H1 (cell line): ENCODE data around the gene CDH2. TPM values are rescaled to one million over a fixed set of nuclear protein-coding genes. Genes with fewer than 3 reads are reported as not detected.

Source experiments
- CTCF ChIA-PET: fragments of 300-600 bp; sonication (Branson Sonifier 250); formaldehyde crosslinking; loops from one replicate; lab custom pipeline; 2021; ENCODE audit not compliant: partially characterized antibody; lab: Charles Lee
- POLR2A ChIA-PET: fragments of 300-600 bp; sonication (Branson Sonifier 250); formaldehyde crosslinking; loops from one replicate; lab custom pipeline; 2021; ENCODE audit warnings: inconsistent platforms; ENCODE audit not compliant: partially characterized antibody; lab: Charles Lee
- DNase-seq, 2 experiments: peaks; one replicate each; pipeline versions ENCODE4 v3.0.0 to v3.0.0-alpha.2; 2010 to 2022; ENCODE audit warnings: low spot score in 2 of 2, low read depth in 1 of 2, mixed read lengths in 1 of 2
- FAIRE-seq: peaks from 2 replicates; lab custom pipeline; 2011; peaks lifted over from hg19 to GRCh38; lab: Jason Lieb, UNC
- H2AFZ ChIP-seq: 2 replicates; pipeline ENCODE4 v1.8.1; 2012; ENCODE audit warnings: low read length, inconsistent platforms
- H2AK5ac ChIP-seq: 2 replicates; pipeline ENCODE4 v1.6.1; 2013; ENCODE audit warnings: low read depth, low read length
- H2BK120ac ChIP-seq: replicated peaks from 2 replicates; pipeline ENCODE3; 2013; ENCODE audit warnings: low read depth, low read length, inconsistent platforms
- H2BK12ac ChIP-seq: 2 replicates; pipeline ENCODE4 v1.6.1; 2013; ENCODE audit warnings: low read depth, low read length
- H2BK15ac ChIP-seq: 2 replicates; pipeline ENCODE4 v1.6.1; 2013; ENCODE audit warnings: low read length
- H2BK20ac ChIP-seq: 2 replicates; pipeline ENCODE4 v1.6.1; 2013; ENCODE audit warnings: low read length
- H2BK5ac ChIP-seq: 2 replicates; pipeline ENCODE4 v1.6.1; 2013; ENCODE audit warnings: low read depth, low read length
- H3K14ac ChIP-seq: 2 replicates; pipeline ENCODE4 v1.6.1; 2013; ENCODE audit warnings: inconsistent platforms; ENCODE audit not compliant: insufficient read length
- H3K18ac ChIP-seq: 2 replicates; pipeline ENCODE4 v1.6.1; 2013; ENCODE audit warnings: low read length; ENCODE audit errors: extremely low read depth
- H3K23ac ChIP-seq: 2 replicates; pipeline ENCODE4 v1.6.1; 2013; ENCODE audit warnings: inconsistent platforms; ENCODE audit not compliant: insufficient read length
- H3K23me2 ChIP-seq: 2 replicates; pipeline ENCODE4 v1.6.1; 2013; ENCODE audit warnings: low read depth, low read length
- H3K27ac ChIP-seq: 2 replicates; pipeline ENCODE4 v1.6.1; 2011; ENCODE audit warnings: low read depth, low read length, inconsistent platforms
- H3K27me3 ChIP-seq, 4 experiments: replicated peaks in 1 of 4; 1 replicate in 1 of 4; 2 replicates in 3 of 4; pipeline versions ENCODE4 v1.6.1 to v1.8.1; 2011 to 2013; ENCODE audit warnings: low read length in 3 of 4, mild to moderate bottlenecking in 3 of 4, inconsistent platforms in 2 of 4, mixed read lengths in 2 of 4, moderate library complexity in 1 of 4; ENCODE audit not compliant: control insufficient read depth in 3 of 4, insufficient read depth in 3 of 4; ENCODE audit errors: extremely low read depth in 1 of 4
- H3K36me3 ChIP-seq, 4 experiments: 2 replicates each; pipeline versions ENCODE4 v1.6.1 to v1.8.1; 2011 to 2013; ENCODE audit warnings: mild to moderate bottlenecking in 4 of 4, low read length in 3 of 4, moderate library complexity in 2 of 4, control low read depth in 1 of 4, inconsistent platforms in 1 of 4; ENCODE audit not compliant: insufficient read depth in 4 of 4, control insufficient read depth in 2 of 4
- H3K4ac ChIP-seq: replicated peaks from 2 replicates; pipeline ENCODE3; 2013; ENCODE audit warnings: low read length, low read depth, mixed read lengths, inconsistent platforms; ENCODE audit not compliant: insufficient read length
- H3K4me1 ChIP-seq, 4 experiments: replicated peaks in 1 of 4; 1 replicate in 1 of 4; 2 replicates in 3 of 4; pipeline versions ENCODE4 v1.6.1 to v1.8.1; 2011 to 2013; ENCODE audit warnings: low read length in 3 of 4, inconsistent platforms in 2 of 4, mixed read lengths in 1 of 4; ENCODE audit not compliant: insufficient read depth in 4 of 4, control insufficient read depth in 3 of 4
- H3K4me2 ChIP-seq, 2 experiments: 2 replicates each; pipeline versions ENCODE4 v1.6.1 to v1.8.1; 2011 to 2013; ENCODE audit warnings: low read depth in 2 of 2, low read length in 2 of 2, control low read depth in 1 of 2, inconsistent platforms in 1 of 2, mild to moderate bottlenecking in 1 of 2; ENCODE audit not compliant: insufficient read depth in 1 of 2
- H3K4me3 ChIP-seq, 4 experiments: fragments of 200-600, 300-600 bp in 1 of 4; sonication (generic), shearing (Covaris generic), sonication (Bioruptor Twin) in 1 of 4; 2 replicates each; pipeline versions ENCODE4 v1.5.1 to v1.8.1; 2011 to 2016; ENCODE audit warnings: low read length in 4 of 4, low read depth in 3 of 4, control low read depth in 2 of 4, inconsistent platforms in 2 of 4, mild to moderate bottlenecking in 2 of 4, mixed read lengths in 1 of 4, moderate library complexity in 1 of 4; ENCODE audit not compliant: insufficient read depth in 2 of 4; ENCODE audit errors: extremely low read depth in 1 of 4
- H3K56ac ChIP-seq: replicated peaks from 2 replicates; pipeline ENCODE3; 2013; ENCODE audit warnings: low read depth, mild to moderate bottlenecking, mixed read lengths, low read length, inconsistent platforms; ENCODE audit not compliant: insufficient read length
- H3K79me1 ChIP-seq: 2 replicates; pipeline ENCODE4 v1.6.1; 2013; ENCODE audit warnings: low read depth, low read length, control low read depth
- H3K79me2 ChIP-seq, 2 experiments: 2 replicates each; pipeline versions ENCODE4 v1.6.1 to v1.8.1; 2012 to 2013; ENCODE audit warnings: low read length in 2 of 2, mild to moderate bottlenecking in 2 of 2, inconsistent platforms in 1 of 2; ENCODE audit not compliant: insufficient read depth in 2 of 2, control insufficient read depth in 1 of 2
- H3K9ac ChIP-seq, 4 experiments: replicated peaks in 1 of 4; 1 replicate in 1 of 4; 2 replicates in 3 of 4; pipeline versions ENCODE4 v1.6.1 to v1.8.1; 2011 to 2013; ENCODE audit warnings: low read depth in 3 of 4, low read length in 3 of 4, control low read depth in 2 of 4, mild to moderate bottlenecking in 2 of 4, moderate library complexity in 2 of 4, inconsistent platforms in 1 of 4; ENCODE audit errors: extremely low read depth in 1 of 4
- H3K9me3 ChIP-seq, 2 experiments: 2 replicates each; pipeline versions ENCODE4 v1.6.1 to v1.8.1; 2012 to 2013; ENCODE audit warnings: mild to moderate bottlenecking in 2 of 2, moderate library complexity in 2 of 2, control low read depth in 1 of 2, inconsistent platforms in 1 of 2, low read depth in 1 of 2, low read length in 1 of 2, mixed read lengths in 1 of 2; ENCODE audit not compliant: insufficient read depth in 2 of 2
- H4K20me1 ChIP-seq, 2 experiments: replicated peaks in 1 of 2; 2 replicates each; pipeline versions ENCODE3 to v1.8.1; 2011 to 2013; ENCODE audit warnings: inconsistent platforms in 2 of 2, low read length in 2 of 2, mild to moderate bottlenecking in 1 of 2; ENCODE audit not compliant: insufficient read depth in 2 of 2, control insufficient read depth in 1 of 2
- H4K5ac ChIP-seq: 2 replicates; pipeline ENCODE4 v1.6.1; 2013; ENCODE audit warnings: low read length, low read depth, mixed read lengths, inconsistent platforms; ENCODE audit not compliant: insufficient read length
- H4K8ac ChIP-seq: 2 replicates; pipeline ENCODE4 v1.8.0; 2013; ENCODE audit warnings: mild to moderate bottlenecking, moderate library complexity, low read length, inconsistent platforms; ENCODE audit not compliant: insufficient read depth; ENCODE audit errors: extremely low read depth
- H4K91ac ChIP-seq: replicated peaks from 2 replicates; pipeline ENCODE3; 2013; ENCODE audit warnings: low read length, mixed read lengths, inconsistent platforms; ENCODE audit not compliant: insufficient read length
- CBX8 ChIP-seq: fragments of 300-800, 300-1000 bp; sonication (generic); IDR thresholded peaks from 2 replicates; pipeline ENCODE4 v1.7.1; 2016; ENCODE audit warnings: low read depth, low read length, borderline replicate concordance
- CEBPB ChIP-seq: IDR thresholded peaks from 2 replicates; pipeline ENCODE4 v1.6.1; 2012; ENCODE audit warnings: low read depth, low read length
- CTBP2 ChIP-seq: IDR thresholded peaks from 2 replicates; pipeline ENCODE4 v1.7.0; 2011; ENCODE audit warnings: borderline replicate concordance, mild to moderate bottlenecking, moderate library complexity, mixed read lengths, low read length; ENCODE audit not compliant: insufficient read depth, insufficient read length
- JUN ChIP-seq: IDR thresholded peaks from 2 replicates; pipeline ENCODE4 v1.6.1; 2011; ENCODE audit warnings: low read depth, mild to moderate bottlenecking, improper control_type of control experiment, low read length
- JUND ChIP-seq: IDR thresholded peaks from 2 replicates; pipeline ENCODE4 v1.6.1; 2011; ENCODE audit warnings: mild to moderate bottlenecking, improper control_type of control experiment, low read length
- KDM4A ChIP-seq: IDR thresholded peaks from one replicate; pipeline ENCODE4 v1.7.1; 2012; ENCODE audit warnings: low read depth, mild to moderate bottlenecking, moderate library complexity, low read length, inconsistent platforms; ENCODE audit not compliant: severe bottlenecking
- KDM5A ChIP-seq: fragments of 200-600 bp; IDR thresholded peaks from 2 replicates; pipeline ENCODE4 v1.7.1; 2012; ENCODE audit warnings: mild to moderate bottlenecking, low read length, inconsistent platforms, mixed read lengths
- PHF8 ChIP-seq: fragments of 200-600 bp; sonication (generic); conservative IDR thresholded peaks from 2 replicates; pipeline ENCODE4 v1.7.1; 2012; ENCODE audit warnings: low read depth, mild to moderate bottlenecking, inconsistent platforms, low read length, moderate library complexity
- SIX5 ChIP-seq: IDR thresholded peaks from 2 replicates; pipeline ENCODE4 v1.6.1; 2011; ENCODE audit warnings: mild to moderate bottlenecking, low read depth, low read length
- WGBS, 2 experiments: shearing (Covaris generic) in 1 of 2; methylation state at CpG; one replicate each; pipeline versions ENCODE4 v1.1.6 to v1.1.7; 2013 to 2015; ENCODE audit warnings: low lambda C conversion rate in 2 of 2, mixed read lengths in 2 of 2, inconsistent platforms in 1 of 2, low coverage in 1 of 2, missing lambda C conversion rate in 1 of 2; ENCODE audit not compliant: insufficient replicate concordance in 2 of 2, insufficient coverage in 1 of 2, insufficient read length in 1 of 2; ENCODE audit errors: extremely low coverage in 1 of 2, missing lambda C conversion rate in 1 of 2; 5-methylcytosine and 5-hydroxymethylcytosine counted together
- polyA plus RNA-seq, 7 experiments: library from polyadenylated mRNA; depleted of rRNA in 3 of 7; stranded (reverse) in 5 of 7; unstranded in 2 of 7; fragments of >200 nt in 5 of 7; fragments of 200-250 nt in 2 of 7; gene quantifications; 1 replicate in 5 of 7; 2 replicates in 1 of 7; 4 replicates in 1 of 7; pipeline versions ENCODE4 v1.2.1 to v1.2.3, GENCODE V29; 2011 to 2013; ENCODE audit warnings: missing spikeins in 2 of 7, mixed read lengths in 2 of 7
- total RNA-seq: library from RNA; stranded (reverse); fragmentation: NEBNext Ultra II Directional; extraction: Animal tissue kit (Norgen Biotek cat#: 25700); gene quantifications from 2 replicates; pipeline ENCODE4 v1.2.1, GENCODE V29; 2021
- TF ChIP-seq, protein P1 (sequence below), 3 experiments: IDR thresholded peaks; 1 replicate in 2 of 3; 2 replicates in 1 of 3; pipeline versions ENCODE4 v1.5.1 to v1.6.1; 2011; ENCODE audit warnings: low read length in 3 of 3, mild to moderate bottlenecking in 3 of 3, inconsistent platforms in 2 of 3, low read depth in 1 of 3, moderate library complexity in 1 of 3; ENCODE audit not compliant: insufficient read depth in 1 of 3; ENCODE audit errors: control extremely low read depth in 1 of 3
- TF ChIP-seq, protein P2 (sequence below): IDR thresholded peaks from 2 replicates; pipeline ENCODE4 v1.6.1; 2011; ENCODE audit warnings: low read length, improper control_type of control experiment

Gene CDH2
- total and polyA plus RNA-seq, 2 of the 8 experiments (the other 6 are each of a cell fraction or from before 2014, with no cell fraction given) = 15.0 to 56.5 TPM

DNA sequence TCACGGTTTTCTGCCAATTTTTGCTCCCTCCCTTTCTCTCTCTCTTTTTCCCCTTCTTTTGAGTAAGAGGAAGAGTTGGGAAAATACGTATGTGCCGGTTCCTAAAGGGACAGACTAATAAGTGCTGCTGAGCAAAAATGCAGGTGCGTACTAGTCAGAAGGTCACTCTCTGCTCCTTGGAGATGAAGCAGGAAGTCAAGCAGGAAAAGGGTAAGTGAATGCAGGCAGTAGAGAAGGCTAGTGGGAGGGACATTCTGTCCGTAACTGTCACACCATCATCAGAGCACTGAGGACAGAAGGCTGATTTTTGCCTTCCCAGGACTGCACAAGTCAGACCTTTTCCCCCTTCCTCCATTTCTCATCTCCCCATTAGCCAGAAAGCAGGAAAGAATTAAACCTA, 105.7 kb downstream of the CDH2 start:
- Histone ChIP-seq H3K4me3 (no peak overlapping the region), H3K9ac (no peak overlapping the region), H3K27ac (no peak overlapping the region), H3K27me3 (no peaks in the 10 kb centered on the region), H2BK12ac (no peak overlapping the region), H3K36me3 (no peaks in the 10 kb centered on the region), H4K91ac (no peak overlapping the region), H3K9me3 (no peaks in the 10 kb centered on the region; a peak in 1 of 4 replicates), H2BK20ac (no peak overlapping the region), H3K23me2 (no peaks in the 10 kb centered on the region), H2AK5ac (no peak overlapping the region; the same call in 1 of the 2 replicates), H2AFZ (no peak overlapping the region), H3K79me1 (no peaks in the 10 kb centered on the region; the same call in 1 of the 2 replicates), H3K4ac (no peak overlapping the region), H4K20me1 (peaks cover 0 to 3% of the 10 kb centered on the region in 2 experiments), H3K4me2 (no peak overlapping the region), H3K79me2 (no peaks in the 10 kb centered on the region; a peak in 1 of 4 replicates), H3K18ac (no peak overlapping the region), H3K14ac (no peak overlapping the region), H4K5ac (no peak overlapping the region), H4K8ac (no peak overlapping the region), H2BK120ac (no peak overlapping the region), H3K4me1 (peaks cover 0 to 7% (median 4%) of the 10 kb centered on the region in 4 experiments; a peak in 5 of 7 replicates), H2BK5ac (no peak overlapping the region), H3K56ac (no peak overlapping the region), H3K23ac (no peak overlapping the region), H2BK15ac (no peak overlapping the region)
- 81% methylated on average over 5 of the region's 5 CpGs; no CpG with 5 or more reads in 1 of the 2 experiments for WGBS, 2 experiments
- ChIA-PET POLR2A (no interaction called here), CTCF (no interaction called here)
- no peak for FAIRE-seq
- no peak for DNase-seq
- TF ChIP-seq CTBP2 (no peak), KDM4A (no peak), CBX8 (no peak), KDM5A (no peak), JUN (no peak), PHF8 (no peak), CEBPB (no peak), JUND (no peak), SIX5 (no peak)
- TF ChIP-seq, protein P1, sequence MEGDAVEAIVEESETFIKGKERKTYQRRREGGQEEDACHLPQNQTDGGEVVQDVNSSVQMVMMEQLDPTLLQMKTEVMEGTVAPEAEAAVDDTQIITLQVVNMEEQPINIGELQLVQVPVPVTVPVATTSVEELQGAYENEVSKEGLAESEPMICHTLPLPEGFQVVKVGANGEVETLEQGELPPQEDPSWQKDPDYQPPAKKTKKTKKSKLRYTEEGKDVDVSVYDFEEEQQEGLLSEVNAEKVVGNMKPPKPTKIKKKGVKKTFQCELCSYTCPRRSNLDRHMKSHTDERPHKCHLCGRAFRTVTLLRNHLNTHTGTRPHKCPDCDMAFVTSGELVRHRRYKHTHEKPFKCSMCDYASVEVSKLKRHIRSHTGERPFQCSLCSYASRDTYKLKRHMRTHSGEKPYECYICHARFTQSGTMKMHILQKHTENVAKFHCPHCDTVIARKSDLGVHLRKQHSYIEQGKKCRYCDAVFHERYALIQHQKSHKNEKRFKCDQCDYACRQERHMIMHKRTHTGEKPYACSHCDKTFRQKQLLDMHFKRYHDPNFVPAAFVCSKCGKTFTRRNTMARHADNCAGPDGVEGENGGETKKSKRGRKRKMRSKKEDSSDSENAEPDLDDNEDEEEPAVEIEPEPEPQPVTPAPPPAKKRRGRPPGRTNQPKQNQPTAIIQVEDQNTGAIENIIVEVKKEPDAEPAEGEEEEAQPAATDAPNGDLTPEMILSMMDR (IDR thresholded peaks at IDR 0.05; ENCODE audit: control extremely low read depth in 1 of 3, insufficient read depth in 1 of 3, low read depth in 1 of 3, low read length in 3 of 3) = no peak
- TF ChIP-seq, protein P2, sequence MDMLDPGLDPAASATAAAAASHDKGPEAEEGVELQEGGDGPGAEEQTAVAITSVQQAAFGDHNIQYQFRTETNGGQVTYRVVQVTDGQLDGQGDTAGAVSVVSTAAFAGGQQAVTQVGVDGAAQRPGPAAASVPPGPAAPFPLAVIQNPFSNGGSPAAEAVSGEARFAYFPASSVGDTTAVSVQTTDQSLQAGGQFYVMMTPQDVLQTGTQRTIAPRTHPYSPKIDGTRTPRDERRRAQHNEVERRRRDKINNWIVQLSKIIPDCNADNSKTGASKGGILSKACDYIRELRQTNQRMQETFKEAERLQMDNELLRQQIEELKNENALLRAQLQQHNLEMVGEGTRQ = no peak
